Germinal center (tissue), 1 donor: ENCODE results near the gene KIF17.

Source experiments
- DNase-seq: peaks from one replicate; pipeline ENCODE4 v3.0.0; 2012; ENCODE audit warnings: mixed read lengths, low spot score

Gene KIF17

GRCh38 chr1:20625176-20626097, 92.4 kb downstream of the KIF17 start:
- no peak for DNase-seq

GRCh38 chr1:20624709-20625108, 93.1 kb downstream of the KIF17 start:
- DNase-seq, result no peak

GRCh38 chr1:20621012-20621411, 96.8 kb downstream of the KIF17 start:
- no peak for DNase-seq

- no peak for DNase-seq
Measured at GRCh38 chr1:20619999-20620398, 97.8 kb downstream of the KIF17 start.

- DNase-seq, result no peak
Measured at GRCh38 chr1:20618550-20618949, 99.3 kb downstream of the KIF17 start.

GRCh38 chr1:20616847-20617487, 100.8 kb downstream of the KIF17 start:
- no peak for DNase-seq

GRCh38 chr1:20615946-20616846, 101.6 kb downstream of the KIF17 start:
- no peak for DNase-seq

GRCh38 chr1:20614131-20614579, 103.7 kb downstream of the KIF17 start:
- no peak for DNase-seq
